ENCODE measurements around the gene PDLIM7. TPM values are rescaled to one million over a fixed set of nuclear protein-coding genes. Genes with fewer than 3 reads are reported as not detected.

PDLIM7 gene
- total RNA-seq, 1 donor from 2014 or later, result 89.8 TPM

GRCh38 chr5:177475563-177476427, 21.6 kb downstream of the PDLIM7 start:
- DNase-seq (ENCODE audit: low read depth, low spot score), result no peak

- DNase-seq (ENCODE audit: low read depth, low spot score), result no peak
These were observed 22.4 kb downstream of the PDLIM7 start for GRCh38 chr5:177474846-177475562.

- DNase-seq (ENCODE audit: low read depth, low spot score), result no peak
These were observed 23.4 kb downstream of the PDLIM7 start for GRCh38 chr5:177474002-177474476.

- no peak for DNase-seq (ENCODE audit: low read depth, low spot score)
These were observed 23.9 kb downstream of the PDLIM7 start, which contains the start of gene DBN1 for GRCh38 chr5:177473443-177474001. DBN1 (minus strand) TSS chr5:177473634; CDS start chr5:177473521, 113 bp downstream.

- no peak for DNase-seq (ENCODE audit: low read depth, low spot score)
These were observed 24.7 kb downstream of the PDLIM7 start for GRCh38 chr5:177472460-177473442.

GRCh38 chr5:177471610-177472356, 25.6 kb downstream of the PDLIM7 start:
- DNase-seq (ENCODE audit: low read depth, low spot score), result no peak

GRCh38 chr5:177470759-177471536, 26.5 kb downstream of the PDLIM7 start:
- DNase-seq (ENCODE audit: low read depth, low spot score), result no peak

- DNase-seq (ENCODE audit: low read depth, low spot score), result no peak
These were observed 27.5 kb downstream of the PDLIM7 start for GRCh38 chr5:177469750-177470525.

GRCh38 chr5:177468685-177469628, 28.4 kb downstream of the PDLIM7 start:
- no peak for DNase-seq (ENCODE audit: low read depth, low spot score)

GRCh38 chr5:177468329-177468684, 29.1 kb downstream of the PDLIM7 start:
- no peak for DNase-seq (ENCODE audit: low read depth, low spot score)

- no peak for DNase-seq (ENCODE audit: low read depth, low spot score)
These were observed 30.0 kb downstream of the PDLIM7 start for GRCh38 chr5:177467436-177467835.

GRCh38 chr5:177466861-177467260, 30.5 kb downstream of the PDLIM7 start:
- no peak for DNase-seq (ENCODE audit: low read depth, low spot score)

- no peak for DNase-seq (ENCODE audit: low read depth, low spot score)
These were observed 32.4 kb downstream of the PDLIM7 start for GRCh38 chr5:177465044-177465443.

- DNase-seq (ENCODE audit: low read depth, low spot score), result no peak
These were observed 35.3 kb downstream of the PDLIM7 start for GRCh38 chr5:177462021-177462670.

- DNase-seq (ENCODE audit: low read depth, low spot score), result no peak
These were observed 37.4 kb downstream of the PDLIM7 start for GRCh38 chr5:177459819-177460628.

- DNase-seq (ENCODE audit: low read depth, low spot score), result no peak
These were observed 38.0 kb downstream of the PDLIM7 start for GRCh38 chr5:177459357-177459756.

All from pulmonary artery endothelial cell (primary cell).